Breast epithelium (tissue), 4 donors: Measurements from ENCODE around the gene RTN1. TPM values are rescaled to one million over a fixed set of nuclear protein-coding genes. Genes with fewer than 3 reads are reported as not detected.

ENCODE experiments used
- DNase-seq, 2 donors: peaks; one replicate each; pipeline ENCODE4 v3.0.0-alpha.2; 2019; ENCODE audit warnings: low spot score in 2 of 2
- H3K27ac ChIP-seq, 2 donors: fragments of 200-600 bp; sonication (generic) in 1 of 2; one replicate each; pipeline ENCODE4 v1.5.1; 2016 to 2019; ENCODE audit warnings: mild to moderate bottlenecking in 1 of 2
- H3K27me3 ChIP-seq, 2 donors: fragments of 200-600 bp; sonication (generic) in 1 of 2; one replicate each; pipeline versions ENCODE4 v1.5.1 to v1.6.0; 2017 to 2019; ENCODE audit warnings: control low read depth in 1 of 2, mild to moderate bottlenecking in 1 of 2
- H3K36me3 ChIP-seq: fragments of 200-600 bp; one replicate; pipeline ENCODE4 v1.5.1; 2019
- H3K4me1 ChIP-seq, 2 donors: fragments of 200-600 bp; sonication (generic); one replicate each; pipeline ENCODE4 v1.5.1; 2016 to 2019; ENCODE audit warnings: control low read depth in 1 of 2
- H3K4me3 ChIP-seq, 3 donors: fragments of 200-600 bp; sonication (generic); 1 replicate in 2 of 3; 2 replicates in 1 of 3; pipeline ENCODE4 v1.5.1; 2016 to 2019; ENCODE audit warnings: mild to moderate bottlenecking in 3 of 3, moderate library complexity in 2 of 3
- H3K9me3 ChIP-seq, 2 donors: fragments of 200-600 bp; sonication (generic) in 1 of 2; one replicate each; pipeline ENCODE4 v1.5.1; 2016 to 2019; ENCODE audit warnings: control low read depth in 1 of 2
- CTCF ChIP-seq, 3 donors: fragments of 450-650 bp; IDR thresholded peaks; one replicate each; pipeline ENCODE4 v1.5.1; 2016 to 2017; ENCODE audit warnings: antibody characterized with exemption in 3 of 3, mild to moderate bottlenecking in 3 of 3, moderate library complexity in 3 of 3
- POLR2A ChIP-seq: fragments of 450-650 bp; IDR thresholded peaks from one replicate; pipeline ENCODE4 v1.6.1; 2016; ENCODE audit warnings: antibody characterized with exemption, mild to moderate bottlenecking, moderate library complexity
- POLR2AphosphoS5 ChIP-seq, 3 donors: sonication (generic); formaldehyde crosslinking; IDR thresholded peaks; one replicate each; pipeline ENCODE4 v1.6.1; 2017; ENCODE audit warnings: antibody characterized with exemption in 3 of 3
- intact Hi-C: fragments of 100-400 bp; cut with DNase I; formaldehyde crosslinking; loops from one replicate; pipeline ENCODE4 v1.15.1; 2023; ENCODE audit warnings: low total_unique reads
- total RNA-seq, 3 donors: library from RNA; depleted of rRNA; stranded (reverse); fragments of >200 nt; gene quantifications; one replicate each; pipeline ENCODE4 v1.1.0, GENCODE V29; 2016

RTN1 gene
- total RNA-seq, 3 donors from 2014 or later, result 10.8 to 44.5 (median 17.7) TPM

GRCh38 chr14:59580911-59581310 is 289.7 kb downstream of the RTN1 start:
- H3K4me1 ChIP-seq, result no peaks in the 10 kb centered on the region
- H3K27me3 ChIP-seq, result peaks cover 0 to 6% of the 10 kb centered on the region in 2 donors
- intact Hi-C loops, result no loop called here
- no peak overlapping the region for H3K4me3 ChIP-seq
- no peaks in the 10 kb centered on the region for H3K9me3 ChIP-seq
- no peaks in the 10 kb centered on the region for H3K36me3 ChIP-seq
- no peak for DNase-seq
- no peak overlapping the region for H3K27ac ChIP-seq
- no peak for TF ChIP-seq POLR2AphosphoS5 (IDR thresholded peaks at IDR 0.05)
- TF ChIP-seq POLR2A, result no peak
- TF ChIP-seq CTCF (IDR thresholded peaks at IDR 0.05), result no peak

GRCh38 chr14:59576332-59577294 is 294.0 kb downstream of the RTN1 start, which contains the start of gene CCDC175:
Gene CCDC175, minus strand, starts transcription at chr14:59576812. Its CDS starts 37 bp downstream, at chr14:59576775.
- Histone ChIP-seq H3K4me3 (peak within 1 kb of the TSS; percentile 20 to 62 (median 33)), H3K27ac (no peak within 1 kb of the TSS), H3K36me3 (no peaks in the 10 kb centered on the region), H3K4me1 (no peaks in the 10 kb centered on the region), H3K9me3 (no peaks in the 10 kb centered on the region), H3K27me3 (peaks cover 0 to 6% of the 10 kb centered on the region in 2 donors)
- DNase-seq, result no peak
- intact Hi-C loops, result no loop called here
- TF ChIP-seq POLR2AphosphoS5 (IDR thresholded peaks at IDR 0.05), result no peak
- no peak for TF ChIP-seq POLR2A
- peak in 2 of 3 donors; percentile 18 to 31 for TF ChIP-seq CTCF (IDR thresholded peaks at IDR 0.05)

GRCh38 chr14:59570122-59570521 is 300.5 kb downstream of the RTN1 start:
- no peaks in the 10 kb centered on the region for H3K4me1 ChIP-seq
- intact Hi-C loops, result no loop called here
- H3K4me3 ChIP-seq, result no peak overlapping the region
- TF ChIP-seq CTCF (IDR thresholded peaks at IDR 0.05), result no peak
- no peak for TF ChIP-seq POLR2AphosphoS5 (IDR thresholded peaks at IDR 0.05)
- TF ChIP-seq POLR2A, result no peak
- no peaks in the 10 kb centered on the region for H3K36me3 ChIP-seq
- no peak overlapping the region for H3K27ac ChIP-seq
- H3K27me3 ChIP-seq, result no peaks in the 10 kb centered on the region
- H3K9me3 ChIP-seq, result no peaks in the 10 kb centered on the region
- DNase-seq, result no peak

- no peak for DNase-seq
- H3K27ac ChIP-seq, result no peak overlapping the region
- intact Hi-C loops, result no loop called here
- TF ChIP-seq CTCF (IDR thresholded peaks at IDR 0.05), result no peak
- TF ChIP-seq POLR2A, result no peak
- no peak for TF ChIP-seq POLR2AphosphoS5 (IDR thresholded peaks at IDR 0.05)
- H3K27me3 ChIP-seq, result no peaks in the 10 kb centered on the region
- no peaks in the 10 kb centered on the region for H3K36me3 ChIP-seq
- H3K9me3 ChIP-seq, result no peaks in the 10 kb centered on the region
- no peaks in the 10 kb centered on the region for H3K4me1 ChIP-seq
- no peak overlapping the region for H3K4me3 ChIP-seq
Observed at GRCh38 chr14:59566725-59567124, 303.9 kb downstream of the RTN1 start.

- Histone ChIP-seq H3K9me3 (no peaks in the 10 kb centered on the region), H3K4me3 (no peak overlapping the region), H3K36me3 (no peaks in the 10 kb centered on the region), H3K27me3 (no peaks in the 10 kb centered on the region), H3K4me1 (no peaks in the 10 kb centered on the region), H3K27ac (no peak overlapping the region)
- DNase-seq, result no peak
- intact Hi-C loops, result no loop called here
- TF ChIP-seq CTCF (IDR thresholded peaks at IDR 0.05), result no peak
- no peak for TF ChIP-seq POLR2AphosphoS5 (IDR thresholded peaks at IDR 0.05)
- TF ChIP-seq POLR2A, result no peak
Observed at GRCh38 chr14:59566296-59566695, 304.3 kb downstream of the RTN1 start.
